ENCODE data around the gene UVRAG. TPM values are rescaled to one million over a fixed set of nuclear protein-coding genes. Genes with fewer than 3 reads are reported as not detected.

The UVRAG gene
- total and polyA plus RNA-seq, 5 donors from 2014 or later = 13.7 to 37.2 (median 16.6) TPM

DNA sequence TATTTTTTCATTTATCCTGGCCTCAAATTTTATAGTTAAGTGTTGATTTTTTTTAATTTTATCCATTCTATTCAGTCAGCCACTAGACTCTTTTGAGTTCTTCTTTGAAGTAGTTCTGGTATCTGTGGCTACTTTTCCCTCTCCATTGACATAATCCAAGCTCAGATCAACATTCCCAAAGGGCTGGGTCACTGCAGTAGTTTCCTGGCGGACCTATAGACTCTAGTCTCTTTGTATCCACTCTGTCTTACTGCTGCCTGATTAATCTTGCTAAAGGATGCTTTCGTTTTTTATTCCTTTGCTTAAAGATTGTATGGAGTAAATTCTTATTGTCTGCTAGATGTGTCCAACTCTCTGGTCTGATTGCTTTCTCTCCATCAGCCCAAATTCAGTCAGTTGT is 87.6 kb downstream of the UVRAG start:
- Histone ChIP-seq H3K4me3 (ENCODE audit: low read depth, low read length) (no peak overlapping the region), H3K27ac (ENCODE audit: insufficient read depth, low read length, poor library complexity, severe bottlenecking) (no peak overlapping the region), H3K9me3 (ENCODE audit: control insufficient read depth in 2 of 2, low read length in 2 of 2) (no peaks in the 10 kb centered on the region), H3K4me1 (ENCODE audit: control insufficient read depth, insufficient read depth, low read length, poor library complexity, severe bottlenecking) (no peaks in the 10 kb centered on the region), H3K36me3 (ENCODE audit: control insufficient read depth, insufficient read depth, low read length) (peaks cover 5% of the 10 kb centered on the region), H3K27me3 (ENCODE audit: control insufficient read depth, insufficient read depth, low read length) (no peaks in the 10 kb centered on the region)
- no peak for DNase-seq
- H3K36me3 Mint-ChIP-seq = peaks cover 19% of the 10 kb centered on the region
- H3K27ac Mint-ChIP-seq = no peak overlapping the region
- H3K9me3 Mint-ChIP-seq = no peaks in the 10 kb centered on the region
- H3K27me3 Mint-ChIP-seq = no peaks in the 10 kb centered on the region
- no peak for ATAC-seq (ENCODE audit: low read depth in 2 of 2)
- H3K4me1 Mint-ChIP-seq = peaks cover 10 to 25% (median 19%) of the 10 kb centered on the region in 4 donors
- no peak overlapping the region for H3K4me3 Mint-ChIP-seq

DNA sequence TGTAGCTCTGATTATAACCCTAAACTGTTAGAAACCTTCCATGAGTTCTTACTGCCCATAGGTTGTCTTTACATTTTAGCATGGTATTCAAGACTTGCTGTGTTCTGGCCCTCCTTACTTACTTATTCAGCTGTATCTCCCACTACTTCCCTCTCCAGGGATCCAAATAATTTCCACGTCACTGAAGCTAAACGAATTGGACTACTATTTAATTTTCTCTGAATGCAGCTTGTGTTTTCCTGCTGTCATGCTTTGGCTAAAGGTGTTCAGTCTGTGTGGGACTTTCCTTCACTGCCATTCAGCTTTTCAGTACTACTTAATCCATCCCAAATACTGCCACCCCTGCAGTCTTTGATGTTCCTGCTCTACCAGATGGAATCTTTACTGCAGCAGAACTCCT is 88.3 kb downstream of the UVRAG start:
- Histone ChIP-seq H3K36me3 (ENCODE audit: control insufficient read depth, insufficient read depth, low read length) (peaks cover 4% of the 10 kb centered on the region), H3K27me3 (ENCODE audit: control insufficient read depth, insufficient read depth, low read length) (no peaks in the 10 kb centered on the region), H3K4me3 (ENCODE audit: low read depth, low read length) (no peak overlapping the region), H3K4me1 (ENCODE audit: control insufficient read depth, insufficient read depth, low read length, poor library complexity, severe bottlenecking) (peaks cover 4% of the 10 kb centered on the region), H3K27ac (ENCODE audit: insufficient read depth, low read length, poor library complexity, severe bottlenecking) (no peak overlapping the region), H3K9me3 (ENCODE audit: control insufficient read depth in 2 of 2, low read length in 2 of 2) (no peaks in the 10 kb centered on the region)
- no peak for DNase-seq
- Mint-ChIP-seq H3K27ac (peak overlapping the region in 1 of 3 donors; percentile 58), H3K27me3 (no peaks in the 10 kb centered on the region), H3K36me3 (peaks cover 19% of the 10 kb centered on the region), H3K9me3 (no peaks in the 10 kb centered on the region), H3K4me3 (no peak overlapping the region), H3K4me1 (peaks cover 16 to 31% (median 25%) of the 10 kb centered on the region in 4 donors)
- ATAC-seq (ENCODE audit: low read depth in 2 of 2) = no peak

DNA sequence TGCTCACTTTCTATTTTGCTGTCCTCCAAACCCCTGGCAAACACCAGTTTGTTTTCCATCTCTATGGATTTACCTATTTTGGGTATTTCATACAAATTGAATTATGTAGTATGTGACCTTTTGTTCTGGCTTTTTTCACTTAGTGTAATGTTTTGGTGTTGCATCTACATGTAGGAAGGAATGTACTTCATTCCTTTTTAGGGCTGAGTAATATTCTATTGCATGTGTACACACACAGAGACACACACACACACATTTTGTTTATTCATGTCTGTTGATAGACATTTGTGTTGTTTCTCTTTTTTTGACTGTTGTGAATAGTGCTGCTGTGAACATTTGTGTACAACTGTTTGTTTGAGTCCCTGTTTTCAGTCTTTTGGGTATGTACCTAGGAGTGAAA is 90.4 kb downstream of the UVRAG start:
- Mint-ChIP-seq H3K9me3 (no peaks in the 10 kb centered on the region), H3K27ac (no peak overlapping the region), H3K4me1 (peaks cover 29 to 48% (median 31%) of the 10 kb centered on the region in 4 donors), H3K27me3 (no peaks in the 10 kb centered on the region), H3K36me3 (peaks cover 19% of the 10 kb centered on the region), H3K4me3 (no peak overlapping the region)
- ATAC-seq (ENCODE audit: low read depth in 2 of 2) (no peak), DNase-seq (no peak)
- H3K27ac ChIP-seq (ENCODE audit: insufficient read depth, low read length, poor library complexity, severe bottlenecking) = no peak overlapping the region
- no peaks in the 10 kb centered on the region for H3K9me3 ChIP-seq (ENCODE audit: control insufficient read depth in 2 of 2, low read length in 2 of 2)
- H3K4me1 ChIP-seq (ENCODE audit: control insufficient read depth, insufficient read depth, low read length, poor library complexity, severe bottlenecking) = peaks cover 12% of the 10 kb centered on the region
- no peaks in the 10 kb centered on the region for H3K27me3 ChIP-seq (ENCODE audit: control insufficient read depth, insufficient read depth, low read length)
- no peak overlapping the region for H3K4me3 ChIP-seq (ENCODE audit: low read depth, low read length)
- no peaks in the 10 kb centered on the region for H3K36me3 ChIP-seq (ENCODE audit: control insufficient read depth, insufficient read depth, low read length)

DNA sequence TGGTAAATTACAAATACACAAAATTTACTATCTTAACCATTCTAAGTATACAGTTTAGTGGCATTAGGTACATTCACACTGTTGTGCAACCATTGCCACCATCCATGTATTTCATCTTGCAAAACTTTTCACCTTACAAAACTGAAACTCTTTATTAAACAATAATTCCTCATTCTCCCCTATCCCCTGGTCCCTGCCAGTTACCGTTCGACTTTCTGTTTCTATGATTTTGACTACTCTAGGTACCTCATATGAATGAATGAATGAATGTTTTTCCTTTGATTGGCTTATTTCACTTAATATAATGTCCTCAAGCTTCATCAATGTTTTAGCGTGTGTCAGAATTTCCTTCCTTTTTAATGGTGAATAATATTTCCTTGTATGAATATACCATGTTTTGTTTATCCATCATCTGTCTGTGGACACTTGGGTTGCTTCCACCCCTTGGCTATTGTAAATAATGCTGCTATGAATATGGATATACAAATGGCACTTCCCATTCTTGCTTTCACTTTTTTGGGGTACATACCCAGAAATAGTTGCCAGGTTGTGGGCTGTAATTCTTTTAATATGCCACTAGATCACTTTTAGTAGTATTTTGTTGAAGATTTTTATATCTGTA is 93.0 kb downstream of the UVRAG start:
- peak overlapping the region in 1 of 4 donors; percentile 47 for H3K4me3 Mint-ChIP-seq
- ATAC-seq (ENCODE audit: low read depth in 2 of 2) = no peak

DNA sequence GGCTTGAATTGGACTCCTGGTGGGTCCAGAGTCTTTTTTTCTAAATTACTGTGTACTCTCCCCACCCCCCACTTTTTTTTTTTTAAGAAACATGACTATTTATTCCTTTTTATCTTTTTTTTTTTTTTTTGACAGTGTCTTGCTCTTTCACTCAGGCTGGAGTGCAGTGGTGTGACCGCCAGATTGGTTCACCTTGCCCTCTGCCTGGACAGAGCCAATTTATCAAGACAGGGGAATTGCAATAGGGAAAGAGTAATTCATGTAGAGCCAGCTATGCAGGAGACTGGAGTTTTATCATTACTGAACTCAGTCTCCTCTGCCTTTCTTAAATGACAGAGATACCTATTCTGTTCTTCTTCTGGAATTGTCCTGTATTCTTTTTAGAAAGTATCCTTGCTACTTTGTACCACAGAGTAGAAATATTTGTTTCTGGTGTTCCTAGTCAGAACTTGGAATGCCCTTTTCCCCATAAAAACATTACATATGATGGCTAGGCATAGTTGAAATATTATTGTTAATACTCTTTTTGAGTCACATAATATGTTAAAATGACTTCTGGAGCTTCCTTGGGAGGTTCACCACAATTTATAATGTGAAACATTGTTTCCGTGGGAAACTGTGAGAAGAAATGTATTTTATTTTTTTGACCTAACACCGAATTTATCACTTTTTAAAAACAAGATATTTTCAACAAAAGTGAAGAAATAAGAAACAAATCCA is 95.6 kb downstream of the UVRAG start:
- DNase-seq = no peak
- no peaks in the 10 kb centered on the region for H3K9me3 ChIP-seq (ENCODE audit: control insufficient read depth in 2 of 2, low read length in 2 of 2)
- H3K4me3 ChIP-seq (ENCODE audit: low read depth, low read length) = no peak overlapping the region
- ATAC-seq (ENCODE audit: low read depth in 2 of 2) = no peak
- no peak overlapping the region for H3K27ac ChIP-seq (ENCODE audit: insufficient read depth, low read length, poor library complexity, severe bottlenecking)
- H3K4me1 ChIP-seq (ENCODE audit: control insufficient read depth, insufficient read depth, low read length, poor library complexity, severe bottlenecking) = peaks cover 12% of the 10 kb centered on the region
- Mint-ChIP-seq H3K27me3 (no peaks in the 10 kb centered on the region), H3K4me1 (peaks cover 22 to 40% (median 25%) of the 10 kb centered on the region in 4 donors), H3K27ac (no peak overlapping the region), H3K4me3 (no peak overlapping the region), H3K9me3 (no peaks in the 10 kb centered on the region), H3K36me3 (peaks cover 27% of the 10 kb centered on the region)
- peaks cover 18% of the 10 kb centered on the region for H3K36me3 ChIP-seq (ENCODE audit: control insufficient read depth, insufficient read depth, low read length)
- no peaks in the 10 kb centered on the region for H3K27me3 ChIP-seq (ENCODE audit: control insufficient read depth, insufficient read depth, low read length)

More for the DNA sequence above, 93.0 kb downstream of the UVRAG start:
- Histone ChIP-seq H3K36me3 (ENCODE audit: control insufficient read depth, insufficient read depth, low read length) (peaks cover 10% of the 10 kb centered on the region), H3K27ac (ENCODE audit: insufficient read depth, low read length, poor library complexity, severe bottlenecking) (no peak overlapping the region), H3K27me3 (ENCODE audit: control insufficient read depth, insufficient read depth, low read length) (no peaks in the 10 kb centered on the region), H3K9me3 (ENCODE audit: control insufficient read depth in 2 of 2, low read length in 2 of 2) (no peaks in the 10 kb centered on the region), H3K4me1 (ENCODE audit: control insufficient read depth, insufficient read depth, low read length, poor library complexity, severe bottlenecking) (peaks cover 12% of the 10 kb centered on the region), H3K4me3 (ENCODE audit: low read depth, low read length) (no peak overlapping the region)
- H3K27me3 Mint-ChIP-seq = no peaks in the 10 kb centered on the region
- peaks cover 24 to 37% (median 26%) of the 10 kb centered on the region in 4 donors for H3K4me1 Mint-ChIP-seq
- peaks cover 29% of the 10 kb centered on the region for H3K36me3 Mint-ChIP-seq
- peak in 1 of 3 donors; percentile 6 for DNase-seq
- H3K9me3 Mint-ChIP-seq = no peaks in the 10 kb centered on the region
- H3K27ac Mint-ChIP-seq = peak overlapping the region in 1 of 3 donors; percentile 1

DNA sequence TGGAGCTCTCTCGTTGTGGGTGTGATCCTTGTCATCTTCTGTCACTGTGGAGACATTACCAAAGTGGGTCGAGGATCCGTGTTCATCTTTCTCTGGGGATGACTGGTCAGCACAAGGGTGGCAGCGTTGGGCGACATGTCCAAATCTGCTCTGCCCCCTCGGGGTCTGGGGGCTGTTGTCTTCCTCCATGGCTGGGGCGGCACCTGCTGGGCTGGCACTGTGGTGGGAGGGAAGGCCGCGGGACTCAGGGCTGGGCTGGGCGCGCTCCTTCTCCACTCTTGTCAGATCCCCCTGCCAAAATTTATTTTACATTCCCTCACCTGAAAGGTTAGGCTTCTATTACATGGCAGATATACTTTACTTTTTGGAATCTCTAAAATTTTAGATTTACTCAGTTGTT is 96.4 kb downstream of the UVRAG start:
- Histone ChIP-seq H3K9me3 (ENCODE audit: control insufficient read depth in 2 of 2, low read length in 2 of 2) (no peaks in the 10 kb centered on the region), H3K36me3 (ENCODE audit: control insufficient read depth, insufficient read depth, low read length) (peaks cover 18% of the 10 kb centered on the region), H3K4me1 (ENCODE audit: control insufficient read depth, insufficient read depth, low read length, poor library complexity, severe bottlenecking) (peaks cover 12% of the 10 kb centered on the region), H3K27me3 (ENCODE audit: control insufficient read depth, insufficient read depth, low read length) (no peaks in the 10 kb centered on the region), H3K27ac (ENCODE audit: insufficient read depth, low read length, poor library complexity, severe bottlenecking) (no peak overlapping the region), H3K4me3 (ENCODE audit: low read depth, low read length) (no peak overlapping the region)
- Mint-ChIP-seq H3K27ac (no peak overlapping the region), H3K27me3 (no peaks in the 10 kb centered on the region), H3K4me1 (peaks cover 21 to 45% (median 26%) of the 10 kb centered on the region in 4 donors), H3K9me3 (no peaks in the 10 kb centered on the region), H3K36me3 (peaks cover 30% of the 10 kb centered on the region), H3K4me3 (no peak overlapping the region)
- ATAC-seq (ENCODE audit: low read depth in 2 of 2) = no peak
- no peak for DNase-seq

DNA sequence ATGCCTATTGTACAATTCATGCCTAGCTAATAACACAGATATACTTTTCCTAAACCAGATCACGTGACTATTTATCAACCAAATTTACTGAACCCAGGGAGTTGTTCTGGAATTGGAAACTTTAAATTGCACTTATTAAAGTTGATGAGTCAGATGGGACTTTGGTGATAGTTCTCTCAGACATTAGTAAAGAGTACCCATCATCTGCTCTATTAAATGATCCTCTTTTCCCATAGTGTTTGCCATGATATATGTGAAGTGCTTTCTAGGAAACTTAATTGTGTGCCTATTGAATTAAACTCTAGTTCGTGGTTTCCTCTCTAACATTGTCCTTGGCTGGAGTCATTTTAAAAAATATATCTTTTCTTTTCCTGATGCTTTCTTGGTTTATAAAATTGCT is 99.0 kb downstream of the UVRAG start:
- no peaks in the 10 kb centered on the region for H3K9me3 Mint-ChIP-seq
- Histone ChIP-seq H3K36me3 (ENCODE audit: control insufficient read depth, insufficient read depth, low read length) (peaks cover 22% of the 10 kb centered on the region), H3K4me1 (ENCODE audit: control insufficient read depth, insufficient read depth, low read length, poor library complexity, severe bottlenecking) (peaks cover under 1% of the 10 kb centered on the region), H3K27me3 (ENCODE audit: control insufficient read depth, insufficient read depth, low read length) (no peaks in the 10 kb centered on the region), H3K27ac (ENCODE audit: insufficient read depth, low read length, poor library complexity, severe bottlenecking) (no peak overlapping the region), H3K4me3 (ENCODE audit: low read depth, low read length) (no peak overlapping the region), H3K9me3 (ENCODE audit: control insufficient read depth in 2 of 2, low read length in 2 of 2) (no peaks in the 10 kb centered on the region)
- H3K36me3 Mint-ChIP-seq = peaks cover 27% of the 10 kb centered on the region
- no peaks in the 10 kb centered on the region for H3K27me3 Mint-ChIP-seq
- DNase-seq = no peak
- ATAC-seq (ENCODE audit: low read depth in 2 of 2) = no peak
- H3K4me1 Mint-ChIP-seq = peaks cover 9 to 30% (median 13%) of the 10 kb centered on the region in 4 donors
- no peak overlapping the region for H3K4me3 Mint-ChIP-seq
- peak overlapping the region in 1 of 3 donors; percentile 1 for H3K27ac Mint-ChIP-seq

All from CD4-positive, CD25-positive, alpha-beta regulatory T cell (primary cell).